ENCODE data around the gene FN1. TPM values are rescaled to one million over a fixed set of nuclear protein-coding genes. Genes with fewer than 3 reads are reported as not detected.

The FN1 gene
- total RNA-seq, 1 experiment from 2014 or later, result 133 TPM

DNA sequence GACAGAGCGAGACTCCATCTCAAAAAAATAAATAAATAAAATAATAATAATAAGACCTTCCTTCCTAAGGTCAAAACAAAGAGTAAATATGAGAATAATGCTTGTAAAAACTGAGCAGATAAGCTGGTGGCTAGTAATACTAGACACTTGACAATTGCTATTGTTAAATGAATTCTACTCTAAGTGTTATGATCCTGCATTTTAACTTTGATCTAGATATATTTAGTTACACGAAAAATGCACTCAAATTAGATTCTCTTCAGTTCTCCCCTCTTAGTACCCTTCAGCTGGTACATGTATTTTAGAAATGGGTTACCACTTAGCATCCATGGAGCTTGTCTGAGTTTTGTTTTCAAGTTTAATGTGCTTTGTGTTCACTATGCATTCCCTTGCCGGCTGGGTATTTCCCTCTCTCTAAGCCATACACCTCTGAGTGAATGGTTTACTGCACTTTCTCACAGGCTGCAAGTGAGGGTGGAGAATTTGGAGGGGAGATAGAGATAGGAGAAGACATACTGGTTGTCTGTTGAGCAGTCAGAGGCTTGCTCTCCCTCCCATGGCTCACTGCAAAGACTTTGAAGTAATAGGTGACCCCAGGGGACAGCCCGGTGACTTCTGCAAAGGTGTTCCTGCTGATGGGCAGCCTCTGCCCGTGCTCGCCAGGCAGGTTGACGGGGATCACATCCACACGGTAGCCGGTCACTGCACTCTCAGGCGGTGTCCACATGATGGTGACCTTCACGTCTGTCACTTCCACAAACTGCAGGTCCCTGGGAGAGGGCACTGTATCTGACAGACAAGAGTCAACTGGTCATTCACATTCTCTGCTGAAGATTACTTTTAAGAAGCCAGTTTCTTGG is 29.9 kb downstream of the FN1 start:
- intact Hi-C loops (cut with micrococcal nuclease; ENCODE audit: unreplicated experiment), result no loop called here
- TF ChIP-seq, protein P1, sequence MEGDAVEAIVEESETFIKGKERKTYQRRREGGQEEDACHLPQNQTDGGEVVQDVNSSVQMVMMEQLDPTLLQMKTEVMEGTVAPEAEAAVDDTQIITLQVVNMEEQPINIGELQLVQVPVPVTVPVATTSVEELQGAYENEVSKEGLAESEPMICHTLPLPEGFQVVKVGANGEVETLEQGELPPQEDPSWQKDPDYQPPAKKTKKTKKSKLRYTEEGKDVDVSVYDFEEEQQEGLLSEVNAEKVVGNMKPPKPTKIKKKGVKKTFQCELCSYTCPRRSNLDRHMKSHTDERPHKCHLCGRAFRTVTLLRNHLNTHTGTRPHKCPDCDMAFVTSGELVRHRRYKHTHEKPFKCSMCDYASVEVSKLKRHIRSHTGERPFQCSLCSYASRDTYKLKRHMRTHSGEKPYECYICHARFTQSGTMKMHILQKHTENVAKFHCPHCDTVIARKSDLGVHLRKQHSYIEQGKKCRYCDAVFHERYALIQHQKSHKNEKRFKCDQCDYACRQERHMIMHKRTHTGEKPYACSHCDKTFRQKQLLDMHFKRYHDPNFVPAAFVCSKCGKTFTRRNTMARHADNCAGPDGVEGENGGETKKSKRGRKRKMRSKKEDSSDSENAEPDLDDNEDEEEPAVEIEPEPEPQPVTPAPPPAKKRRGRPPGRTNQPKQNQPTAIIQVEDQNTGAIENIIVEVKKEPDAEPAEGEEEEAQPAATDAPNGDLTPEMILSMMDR (IDR thresholded peaks at IDR 0.05; ENCODE audit: unreplicated experiment), result no peak
- CTCF ChIA-PET, result no interaction called here
- no peak overlapping the region for H3K4me3 Mint-ChIP-seq (ENCODE audit: low read depth, unreplicated experiment)
- no peaks in the 10 kb centered on the region for H3K9me3 Mint-ChIP-seq (ENCODE audit: low read depth, unreplicated experiment)
- no peaks in the 10 kb centered on the region for H3K27me3 Mint-ChIP-seq (ENCODE audit: unreplicated experiment)
- no peak for DNase-seq
- peaks cover 18% of the 10 kb centered on the region for H3K36me3 Mint-ChIP-seq (ENCODE audit: insufficient read depth, unreplicated experiment)
- H3K27ac Mint-ChIP-seq (ENCODE audit: unreplicated experiment), result no peak overlapping the region
- H3K4me1 Mint-ChIP-seq (ENCODE audit: low read depth, unreplicated experiment), result peaks cover 32% of the 10 kb centered on the region
- no TSS peak for BruUV-seq (replicated peaks)

DNA sequence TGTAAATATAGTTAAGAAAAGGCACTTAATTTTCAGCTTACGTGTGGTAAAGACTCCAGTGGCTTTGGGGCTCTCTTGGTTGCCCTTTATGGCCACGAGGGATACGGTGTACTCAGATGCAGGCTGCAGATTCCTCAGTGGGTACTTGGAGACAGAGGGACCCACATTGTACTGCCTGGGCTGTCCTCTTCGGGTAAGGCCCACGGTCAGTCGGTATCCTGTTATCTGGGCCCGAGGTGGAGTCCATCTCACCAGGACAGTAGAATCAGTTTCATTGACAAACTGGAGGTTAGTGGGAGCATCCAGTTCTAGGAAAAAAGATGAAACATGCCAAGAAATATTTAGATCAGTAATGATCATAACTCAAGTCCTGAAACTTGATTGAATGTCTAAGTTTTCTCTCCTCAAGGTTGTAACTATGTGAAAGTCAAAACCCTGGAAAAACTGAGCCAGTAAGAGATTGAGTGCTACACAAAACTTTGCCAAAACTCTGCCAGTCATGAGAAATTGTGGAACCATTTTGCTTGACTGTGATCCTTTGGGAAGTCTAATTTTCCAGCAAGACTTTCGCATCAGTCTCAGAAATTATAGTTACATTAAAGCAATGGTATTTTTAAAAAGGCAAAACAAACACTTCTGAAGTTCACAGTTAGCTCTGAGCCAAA is 31.4 kb downstream of the FN1 start:
- Mint-ChIP-seq H3K36me3 (ENCODE audit: insufficient read depth, unreplicated experiment) (peaks cover 10% of the 10 kb centered on the region), H3K4me1 (ENCODE audit: low read depth, unreplicated experiment) (peaks cover 20% of the 10 kb centered on the region), H3K27me3 (ENCODE audit: unreplicated experiment) (no peaks in the 10 kb centered on the region), H3K4me3 (ENCODE audit: low read depth, unreplicated experiment) (no peak overlapping the region), H3K27ac (ENCODE audit: unreplicated experiment) (no peak overlapping the region), H3K9me3 (ENCODE audit: low read depth, unreplicated experiment) (no peaks in the 10 kb centered on the region)
- TF ChIP-seq, protein P1 (IDR thresholded peaks at IDR 0.05; ENCODE audit: unreplicated experiment), result no peak
- CTCF ChIA-PET, result no interaction called here
- intact Hi-C loops (cut with micrococcal nuclease; ENCODE audit: unreplicated experiment), result no loop called here
- BruUV-seq (replicated peaks), result no TSS peak
- DNase-seq, result no peak

DNA sequence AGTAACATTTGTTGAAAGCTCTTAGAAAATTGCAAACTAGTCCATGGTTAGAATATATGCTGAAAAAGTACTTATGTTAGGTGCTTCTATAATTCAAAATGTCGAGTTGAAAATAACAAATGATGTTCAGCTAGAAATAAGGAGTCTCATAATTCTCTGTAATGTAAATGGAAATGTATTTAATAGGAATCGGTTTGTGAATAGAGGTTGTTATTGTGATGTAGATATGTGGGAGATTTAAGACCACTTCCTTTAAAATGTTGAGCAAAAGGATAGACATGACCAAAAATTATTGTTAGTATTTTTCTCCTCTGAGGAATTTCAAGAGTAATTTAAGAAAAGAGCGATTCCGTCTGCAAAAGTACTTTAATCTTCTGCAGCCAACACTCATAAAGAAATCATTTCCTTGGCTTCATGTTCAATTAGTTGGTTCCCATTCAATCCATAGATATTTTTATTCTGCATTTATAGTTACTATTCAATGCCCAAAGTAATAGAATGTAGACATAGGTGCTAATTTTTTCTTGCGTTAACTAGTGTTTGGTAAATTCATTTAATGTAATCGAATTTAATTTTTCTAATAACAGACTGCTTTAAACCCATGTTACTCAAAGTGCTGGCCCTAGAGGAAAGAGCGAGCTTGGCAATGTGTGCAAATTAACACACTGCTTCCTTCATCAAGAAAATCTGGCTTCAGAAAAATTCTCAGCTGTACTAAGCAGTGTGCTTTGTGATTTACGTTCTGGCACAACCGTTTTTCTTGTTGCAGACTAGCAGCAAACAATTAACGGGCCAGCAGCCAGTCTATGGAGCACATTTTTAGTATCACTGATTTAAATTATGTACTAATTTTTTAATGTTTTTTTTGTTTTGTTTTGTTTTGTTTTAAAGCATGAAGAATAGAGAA is 32.2 kb downstream of the FN1 start:
- no peaks in the 10 kb centered on the region for H3K9me3 Mint-ChIP-seq (ENCODE audit: low read depth, unreplicated experiment)
- no peaks in the 10 kb centered on the region for H3K27me3 Mint-ChIP-seq (ENCODE audit: unreplicated experiment)
- no peak overlapping the region for H3K27ac Mint-ChIP-seq (ENCODE audit: unreplicated experiment)
- intact Hi-C loops (cut with micrococcal nuclease; ENCODE audit: unreplicated experiment), result no loop called here
- CTCF ChIA-PET, result no interaction called here
- TF ChIP-seq, protein P1 (IDR thresholded peaks at IDR 0.05; ENCODE audit: unreplicated experiment), result no peak
- H3K4me1 Mint-ChIP-seq (ENCODE audit: low read depth, unreplicated experiment), result peaks cover 13% of the 10 kb centered on the region
- H3K4me3 Mint-ChIP-seq (ENCODE audit: low read depth, unreplicated experiment), result no peak overlapping the region
- no TSS peak for BruUV-seq (replicated peaks)
- no peak for DNase-seq
- peaks cover 2% of the 10 kb centered on the region for H3K36me3 Mint-ChIP-seq (ENCODE audit: insufficient read depth, unreplicated experiment)

DNA sequence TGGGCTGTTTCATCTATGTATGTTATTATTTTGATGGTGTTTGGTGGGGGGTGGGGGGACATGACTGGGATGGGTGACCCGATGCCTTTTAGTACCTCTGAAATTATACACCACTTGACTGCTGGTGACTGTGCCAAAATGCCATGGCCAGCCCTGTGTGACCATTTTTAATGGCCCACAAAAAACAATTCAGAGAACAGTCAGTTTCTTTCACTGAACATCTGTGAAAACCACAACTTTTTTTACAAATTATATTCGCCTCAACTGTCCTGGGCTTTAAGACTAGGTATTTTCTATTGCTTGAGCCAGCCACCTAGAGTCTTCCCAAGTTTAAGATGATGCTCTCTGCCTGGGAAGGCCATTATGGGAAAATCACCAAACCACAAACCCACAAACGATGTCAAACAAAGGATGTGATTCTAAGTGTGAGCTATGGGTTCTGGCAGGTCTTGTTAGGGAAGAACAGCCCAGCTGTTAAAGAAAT is 33.9 kb downstream of the FN1 start:
- TF ChIP-seq, protein P1 (IDR thresholded peaks at IDR 0.05; ENCODE audit: unreplicated experiment), result no peak
- H3K27ac Mint-ChIP-seq (ENCODE audit: unreplicated experiment), result no peak overlapping the region
- no peak overlapping the region for H3K4me3 Mint-ChIP-seq (ENCODE audit: low read depth, unreplicated experiment)
- H3K27me3 Mint-ChIP-seq (ENCODE audit: unreplicated experiment), result no peaks in the 10 kb centered on the region
- DNase-seq, result no peak
- no peaks in the 10 kb centered on the region for H3K36me3 Mint-ChIP-seq (ENCODE audit: insufficient read depth, unreplicated experiment)
- no peaks in the 10 kb centered on the region for H3K9me3 Mint-ChIP-seq (ENCODE audit: low read depth, unreplicated experiment)
- peaks cover 14% of the 10 kb centered on the region for H3K4me1 Mint-ChIP-seq (ENCODE audit: low read depth, unreplicated experiment)
- no TSS peak for BruUV-seq (replicated peaks)
- intact Hi-C loops (cut with micrococcal nuclease; ENCODE audit: unreplicated experiment), result no loop called here
- CTCF ChIA-PET, result interaction anchor here (0.6 kb wide), 1 partner anchor 40 kb away, joined by 8 read pairs; no protein-coding TSS in a partner anchor
